T-helper 2 cell treated with Interferon-gamma antibody and Interleukin-4, amounts not matched to agents 5 μg/mL and 100 μg/mL, for 36 hours (primary cell): ENCODE measurements around the gene TMEM181.
"Not testable (repeated sequence)": the region's sequence is repeated elsewhere in the genome, so short reads cannot be mapped to it uniquely, and the experiment has no call there.

Experiments
- DNase-seq: peaks from one replicate; pipeline ENCODE4 v3.0.0; 2021; ENCODE audit warnings: low spot score
- H3K27ac Mint-ChIP-seq: one replicate; pipeline ENCODE4 v1.8.0; 2021; ENCODE audit warnings: mild to moderate bottlenecking, mixed read lengths
- H3K27me3 Mint-ChIP-seq: one replicate; pipeline ENCODE4 v1.8.0; 2021; ENCODE audit warnings: low read depth, mixed read lengths
- H3K36me3 Mint-ChIP-seq: one replicate; pipeline ENCODE4 v1.8.0; 2021; ENCODE audit warnings: low read depth, mixed read lengths
- H3K4me1 Mint-ChIP-seq: one replicate; pipeline ENCODE4 v1.8.0; 2021; ENCODE audit warnings: low read depth, mixed read lengths
- H3K4me3 Mint-ChIP-seq: one replicate; pipeline ENCODE4 v1.8.0; 2022; ENCODE audit warnings: mild to moderate bottlenecking, moderate library complexity, mixed read lengths
- H3K9me3 Mint-ChIP-seq: one replicate; pipeline ENCODE4 v1.8.0; 2021; ENCODE audit warnings: mixed read lengths

TMEM181 gene

GRCh38 chr6:158660333-158660754 is 100.5 kb downstream of the TMEM181 start:
- no peak for DNase-seq
- Mint-ChIP-seq H3K9me3 (no peaks in the 10 kb centered on the region), H3K36me3 (peaks cover 53% of the 10 kb centered on the region), H3K27me3 (no peaks in the 10 kb centered on the region), H3K27ac (peak overlapping the region; percentile 67), H3K4me1 (peaks cover 38% of the 10 kb centered on the region), H3K4me3 (peak overlapping the region; percentile 21)

- DNase-seq = no peak
- Mint-ChIP-seq H3K9me3 (no peaks in the 10 kb centered on the region), H3K4me1 (peaks cover 29% of the 10 kb centered on the region), H3K4me3 (no peak overlapping the region), H3K36me3 (peaks cover 44% of the 10 kb centered on the region), H3K27me3 (no peaks in the 10 kb centered on the region), H3K27ac (no peak overlapping the region)
Measured at GRCh38 chr6:158661156-158661685, 101.3 kb downstream of the TMEM181 start.

GRCh38 chr6:158662607-158662953 is 102.7 kb downstream of the TMEM181 start:
- peaks cover 21% of the 10 kb centered on the region for H3K4me1 Mint-ChIP-seq

GRCh38 chr6:158662954-158663624 is 103.2 kb downstream of the TMEM181 start:
- no peak for DNase-seq
- Mint-ChIP-seq H3K27me3 (no peaks in the 10 kb centered on the region), H3K36me3 (peaks cover 58% of the 10 kb centered on the region), H3K4me1 (peaks cover 21% of the 10 kb centered on the region), H3K27ac (peak overlapping the region; percentile 9), H3K4me3 (peak overlapping the region; percentile 3), H3K9me3 (no peaks in the 10 kb centered on the region)

More at GRCh38 chr6:158662607-158662953, 102.7 kb downstream of the TMEM181 start:
- Mint-ChIP-seq H3K27me3 (no peaks in the 10 kb centered on the region), H3K36me3 (peaks cover 55% of the 10 kb centered on the region), H3K9me3 (no peaks in the 10 kb centered on the region), H3K4me3 (no peak overlapping the region), H3K27ac (no peak overlapping the region)
- DNase-seq = no peak

- no peak overlapping the region for H3K4me3 Mint-ChIP-seq
- peak overlapping the region; percentile 9 for H3K27ac Mint-ChIP-seq
- no peak for DNase-seq
- H3K4me1 Mint-ChIP-seq = peaks cover 24% of the 10 kb centered on the region
- H3K9me3 Mint-ChIP-seq = no peaks in the 10 kb centered on the region
- peaks cover 61% of the 10 kb centered on the region for H3K36me3 Mint-ChIP-seq
- no peaks in the 10 kb centered on the region for H3K27me3 Mint-ChIP-seq
Measured at GRCh38 chr6:158663625-158664165, 103.8 kb downstream of the TMEM181 start.

GRCh38 chr6:158665332-158665731 is 105.4 kb downstream of the TMEM181 start:
- Mint-ChIP-seq H3K4me3 (no peak overlapping the region), H3K9me3 (no peaks in the 10 kb centered on the region), H3K4me1 (peaks cover 17% of the 10 kb centered on the region), H3K27me3 (no peaks in the 10 kb centered on the region), H3K27ac (no peak overlapping the region), H3K36me3 (peaks cover 62% of the 10 kb centered on the region)
- no peak for DNase-seq

- Mint-ChIP-seq H3K9me3 (no peaks in the 10 kb centered on the region), H3K4me1 (peaks cover 10% of the 10 kb centered on the region), H3K27me3 (no peaks in the 10 kb centered on the region), H3K36me3 (peaks cover 59% of the 10 kb centered on the region), H3K4me3 (no peak overlapping the region), H3K27ac (no peak overlapping the region)
- DNase-seq = no peak
Measured at GRCh38 chr6:158666628-158667359, 106.9 kb downstream of the TMEM181 start.

GRCh38 chr6:158667360-158667981 is 107.6 kb downstream of the TMEM181 start:
- Mint-ChIP-seq H3K27ac (no peak overlapping the region), H3K36me3 (peaks cover 55% of the 10 kb centered on the region), H3K4me1 (peaks cover 10% of the 10 kb centered on the region), H3K27me3 (no peaks in the 10 kb centered on the region), H3K4me3 (no peak overlapping the region), H3K9me3 (no peaks in the 10 kb centered on the region)
- DNase-seq = no peak

- Mint-ChIP-seq H3K9me3 (no peaks in the 10 kb centered on the region), H3K4me1 (peaks cover 8% of the 10 kb centered on the region), H3K27ac (no peak overlapping the region), H3K27me3 (no peaks in the 10 kb centered on the region), H3K4me3 (no peak overlapping the region), H3K36me3 (peaks cover 50% of the 10 kb centered on the region)
- DNase-seq = no peak
Measured at GRCh38 chr6:158668707-158669103, 108.8 kb downstream of the TMEM181 start.

- no peaks in the 10 kb centered on the region for H3K9me3 Mint-ChIP-seq
- H3K4me3 Mint-ChIP-seq = no peak overlapping the region
- no peaks in the 10 kb centered on the region for H3K27me3 Mint-ChIP-seq
- H3K4me1 Mint-ChIP-seq = peaks cover 8% of the 10 kb centered on the region
- no peak overlapping the region for H3K27ac Mint-ChIP-seq
- no peak for DNase-seq
- peaks cover 51% of the 10 kb centered on the region for H3K36me3 Mint-ChIP-seq
Measured at GRCh38 chr6:158669145-158670035, 109.5 kb downstream of the TMEM181 start.

GRCh38 chr6:158672119-158672518 is 112.2 kb downstream of the TMEM181 start:
- H3K27ac Mint-ChIP-seq, H3K9me3 Mint-ChIP-seq, DNase-seq, H3K4me1 Mint-ChIP-seq, H3K4me3 Mint-ChIP-seq, H3K27me3 Mint-ChIP-seq: not testable (repeated sequence)
- H3K36me3 Mint-ChIP-seq = peaks cover 56% of the 10 kb centered on the region

GRCh38 chr6:158672726-158673125 is 112.8 kb downstream of the TMEM181 start:
- no peak for DNase-seq
- no peak overlapping the region for H3K27ac Mint-ChIP-seq
- peaks cover 52% of the 10 kb centered on the region for H3K36me3 Mint-ChIP-seq
- H3K27me3 Mint-ChIP-seq = no peaks in the 10 kb centered on the region
- no peaks in the 10 kb centered on the region for H3K9me3 Mint-ChIP-seq
- no peak overlapping the region for H3K4me3 Mint-ChIP-seq
- peaks cover 8% of the 10 kb centered on the region for H3K4me1 Mint-ChIP-seq
